Neural cell (in vitro differentiated cells): ENCODE measurements around the gene LAMA5.

ENCODE experiments used
- CTCF ChIP-seq: fragments of 450-650 bp; IDR thresholded peaks from 2 replicates; pipeline ENCODE4 v1.5.1; 2014; ENCODE audit warnings: antibody characterized with exemption, mild to moderate bottlenecking, moderate library complexity; ENCODE audit not compliant: poor library complexity, severe bottlenecking
- EZH2 ChIP-seq: fragments of 200-600, 300-800 bp; shearing (Covaris generic), sonication (generic); IDR thresholded peaks from 2 replicates; pipeline ENCODE4 v1.6.1; 2014; ENCODE audit warnings: antibody characterized with exemption, low read length, borderline replicate concordance, mild to moderate bottlenecking; ENCODE audit not compliant: insufficient read depth, poor library complexity, severe bottlenecking
- POLR2AphosphoS5 ChIP-seq: IDR thresholded peaks from 2 replicates; pipeline ENCODE4 v1.6.1; 2012
- TAF1 ChIP-seq: IDR thresholded peaks from 2 replicates; pipeline ENCODE4 v1.6.1; 2012; ENCODE audit warnings: low read depth

GRCh38 chr20:62413025-62413570 is 46.0 kb upstream of the LAMA5 start:
- TF ChIP-seq CTCF (no peak), POLR2AphosphoS5 (no peak), EZH2 (no peak), TAF1 (no peak)
